K562 (cell line): ENCODE results near the gene KCNK4. TPM values are rescaled to one million over a fixed set of nuclear protein-coding genes. Genes with fewer than 3 reads are reported as not detected.

Experiments used
- ARID2 ChIP-seq: fragments of 450-650 bp; IDR thresholded peaks from 2 replicates; pipeline ENCODE4 v1.6.1; 2017; ENCODE audit warnings: antibody characterized with exemption, mild to moderate bottlenecking
- CBX1 ChIP-seq: sonication (generic); IDR thresholded peaks from 2 replicates; pipeline ENCODE4 v1.6.1; 2016; ENCODE audit warnings: antibody characterized with exemption, low read depth, mild to moderate bottlenecking
- CC2D1A ChIP-seq: fragments of 450-650 bp; IDR thresholded peaks from 2 replicates; pipeline ENCODE4 v1.6.1; 2017; ENCODE audit warnings: mild to moderate bottlenecking
- CHCHD3 ChIP-seq: fragments of 250-450 bp; sonication (Bioruptor Pico); IDR thresholded peaks from 2 replicates; pipeline ENCODE4 v2.1.2; 2022; ENCODE audit warnings: mild to moderate bottlenecking
- DIDO1 ChIP-seq: fragments of 450-650 bp; IDR thresholded peaks from 2 replicates; pipeline ENCODE4 v1.6.1; 2016; ENCODE audit warnings: low read depth, missing biosample characterization, missing genetic modification characterization
- FOXA1 ChIP-seq: fragments of 450-650 bp; IDR thresholded peaks from 2 replicates; pipeline ENCODE4 v1.6.1; 2016; ENCODE audit warnings: mild to moderate bottlenecking, borderline replicate concordance
- FOXK2 ChIP-seq, 2 experiments: fragments of 450-650 bp; IDR thresholded peaks in 1 of 2; conservative IDR thresholded peaks in 1 of 2; 2 replicates each; pipeline ENCODE4 v1.6.1; 2016; ENCODE audit warnings: low read depth in 2 of 2, mild to moderate bottlenecking in 1 of 2
- NCOA2 ChIP-seq, 2 experiments: fragments of 450-650 bp; IDR thresholded peaks; 2 replicates each; pipeline ENCODE4 v1.6.1; 2018; ENCODE audit warnings: mild to moderate bottlenecking in 2 of 2, moderate library complexity in 1 of 2; ENCODE audit not compliant: partially characterized antibody in 2 of 2
- NCOR1 ChIP-seq: fragments of 450-650 bp; IDR thresholded peaks from 2 replicates; pipeline ENCODE4 v1.6.1; 2016; ENCODE audit warnings: mild to moderate bottlenecking, moderate library complexity
- NFYB ChIP-seq: IDR thresholded peaks from 2 replicates; pipeline ENCODE4 v1.6.1; 2011; ENCODE audit warnings: mild to moderate bottlenecking, moderate library complexity; ENCODE audit not compliant: insufficient read length; ENCODE audit errors: extremely low read depth
- NR2F6 ChIP-seq: fragments of 450-650 bp; formaldehyde crosslinking; IDR thresholded peaks from 2 replicates; pipeline ENCODE4 v1.4.0; 2020; ENCODE audit warnings: mild to moderate bottlenecking
- POLR2A ChIP-seq: fragments of 450-650 bp; conservative IDR thresholded peaks from 2 replicates; pipeline ENCODE4 v1.6.1; 2016
- RBM17 ChIP-seq: fragments of 200-400 bp; formaldehyde crosslinking; IDR thresholded peaks from 2 replicates; pipeline ENCODE4 v1.6.1; 2017; ENCODE audit warnings: low read depth, mild to moderate bottlenecking, low read length, borderline replicate concordance
- SMARCA5 ChIP-seq: fragments of 450-650 bp; IDR thresholded peaks from 2 replicates; pipeline ENCODE4 v1.6.1; 2016
- SNRNP70 ChIP-seq: fragments of 200-400 bp; formaldehyde crosslinking; optimal IDR thresholded peaks from 2 replicates; pipeline ENCODE3; 2017; ENCODE audit warnings: low read depth, low read length
- TEAD4 ChIP-seq, 2 experiments: sonication (generic) in 1 of 2; formaldehyde crosslinking in 1 of 2; IDR thresholded peaks; 2 replicates each; pipeline versions ENCODE4 v1.6.1 to v1.8.0; 2012 to 2022; ENCODE audit warnings: borderline replicate concordance in 1 of 2, inconsistent platforms in 1 of 2, low read length in 1 of 2, mild to moderate bottlenecking in 1 of 2, missing genetic modification reagents in 1 of 2
- ZBTB8A ChIP-seq: fragments of 450-650 bp; IDR thresholded peaks from 2 replicates; pipeline ENCODE4 v1.6.1; 2018; ENCODE audit warnings: mild to moderate bottlenecking, moderate library complexity; ENCODE audit not compliant: partially characterized antibody
- ZNF121 ChIP-seq: sonication (generic); formaldehyde crosslinking; conservative IDR thresholded peaks from 2 replicates; pipeline ENCODE4 v1.8.0; 2022; ENCODE audit warnings: missing genetic modification reagents
- ZNF124 ChIP-seq: sonication (generic); formaldehyde crosslinking; IDR thresholded peaks from 2 replicates; pipeline ENCODE4 v1.8.1; 2022; ENCODE audit warnings: missing genetic modification reagents
- ZNF212 ChIP-seq: fragments of 450-650 bp; formaldehyde crosslinking; IDR thresholded peaks from 2 replicates; pipeline ENCODE4 v1.4.0; 2020; ENCODE audit warnings: mild to moderate bottlenecking
- ZNF431 ChIP-seq: sonication (generic); formaldehyde crosslinking; IDR thresholded peaks from 2 replicates; pipeline ENCODE4 v1.8.0; 2022; ENCODE audit warnings: mild to moderate bottlenecking, missing genetic modification reagents
- ZNF79 ChIP-seq: fragments of 250-450 bp; sonication (Bioruptor Pico); IDR thresholded peaks from 2 replicates; pipeline ENCODE4 v1.4.0; 2020; ENCODE audit warnings: low read depth, mild to moderate bottlenecking, moderate library complexity
- polyA plus RNA-seq, 8 experiments: library from polyadenylated mRNA; depleted of rRNA in 4 of 8; stranded (reverse) in 5 of 8; unstranded in 3 of 8; fragments of >200 nt; fragmentation: Nextera tagmentation in 2 of 8; fragmentation: Illumina TruSeq in 1 of 8; extraction: Ambion mirVana in 2 of 8; extraction: Trizol in 1 of 8; gene quantifications; 2 replicates each; pipeline versions ENCODE4 v1.2.1 to v1.2.3, GENCODE V29; 2011 to 2014; ENCODE audit warnings: inconsistent platforms in 1 of 8, missing spikeins in 1 of 8
- total RNA-seq, 7 experiments: library from RNA; depleted of rRNA in 6 of 7; stranded (reverse); fragments of >200 nt in 6 of 7; fragmentation: Illumina TruSeq in 2 of 7; extraction: Trizol in 2 of 7; gene quantifications; 2 replicates each; pipeline versions ENCODE4 v1.2.1 to v1.2.3, GENCODE V29; 2011 to 2021; ENCODE audit warnings: low replicate concordance in 1 of 7
- TF ChIP-seq, protein P1 (sequence below): fragments of 250-450 bp; sonication (Bioruptor Pico); IDR thresholded peaks from 2 replicates; pipeline ENCODE4 v1.5.0; 2022; ENCODE audit warnings: mild to moderate bottlenecking
- TF ChIP-seq, protein P2 (sequence below): fragments of 250-450 bp; sonication (Bioruptor Pico); IDR thresholded peaks from 2 replicates; pipeline ENCODE4 v1.8.0; 2022; ENCODE audit warnings: inconsistent platforms

The KCNK4 gene
- total and polyA plus RNA-seq, 9 of the 15 experiments (the other 6 are each of a cell fraction or from before 2014, with no cell fraction given) = not detected

DNA sequence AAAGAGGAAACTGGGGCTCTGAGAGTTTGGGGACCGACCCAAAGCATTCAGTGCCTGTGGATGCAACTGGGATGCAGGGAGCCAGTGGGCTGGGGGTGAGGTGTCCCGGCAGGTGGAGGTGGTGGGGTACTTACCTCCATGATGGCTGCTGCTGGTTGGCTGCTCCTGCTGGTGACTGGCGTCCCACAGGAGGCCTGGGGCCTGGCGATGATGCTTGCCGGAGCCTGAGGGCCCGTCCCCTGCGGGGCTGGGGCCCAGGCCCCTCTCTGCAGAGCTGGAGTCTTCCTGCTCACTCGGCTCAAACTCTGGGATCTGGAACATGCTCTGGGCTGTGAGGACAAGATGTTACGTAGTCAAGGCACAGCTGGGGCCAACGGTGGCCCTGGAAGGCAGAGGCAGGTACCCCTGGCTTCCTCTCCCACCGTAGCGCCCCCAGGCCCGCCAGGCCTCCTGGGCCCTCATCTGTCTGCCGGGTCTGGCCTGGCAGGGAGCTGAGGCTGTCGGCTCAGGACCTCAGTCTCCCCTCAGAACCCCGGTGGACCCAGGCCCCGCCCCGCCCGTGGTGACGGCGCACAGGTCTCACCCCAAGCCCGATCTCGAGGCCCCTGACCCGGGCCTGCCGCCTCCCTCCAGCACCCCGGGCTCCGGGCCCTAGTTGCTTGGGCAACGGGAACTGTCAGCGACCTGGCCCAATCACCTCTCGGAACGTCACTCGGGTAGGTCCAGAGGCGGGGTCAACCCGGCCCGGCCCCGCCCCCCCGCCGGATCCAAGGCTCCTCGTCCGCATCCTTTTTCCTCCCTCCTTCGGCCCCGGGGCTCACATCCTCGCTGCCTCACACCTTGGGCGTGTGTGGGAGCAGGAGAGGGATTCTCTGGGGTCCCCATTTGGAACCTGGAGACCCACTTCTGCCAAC, 6.8 kb upstream of the KCNK4 start, which contains the start of gene BAD (continued):
- no peak for TF ChIP-seq SNRNP70
- no peak for TF ChIP-seq ZNF121 (CRISPR knock-in tag)
- no peak for TF ChIP-seq CBX1
- no peak for TF ChIP-seq NCOR1
- no peak for TF ChIP-seq NCOA2 (IDR thresholded peaks at IDR 0.05; ENCODE audit: partially characterized antibody in 2 of 2)
- TF ChIP-seq ARID2 = no peak
- TF ChIP-seq, protein P1, sequence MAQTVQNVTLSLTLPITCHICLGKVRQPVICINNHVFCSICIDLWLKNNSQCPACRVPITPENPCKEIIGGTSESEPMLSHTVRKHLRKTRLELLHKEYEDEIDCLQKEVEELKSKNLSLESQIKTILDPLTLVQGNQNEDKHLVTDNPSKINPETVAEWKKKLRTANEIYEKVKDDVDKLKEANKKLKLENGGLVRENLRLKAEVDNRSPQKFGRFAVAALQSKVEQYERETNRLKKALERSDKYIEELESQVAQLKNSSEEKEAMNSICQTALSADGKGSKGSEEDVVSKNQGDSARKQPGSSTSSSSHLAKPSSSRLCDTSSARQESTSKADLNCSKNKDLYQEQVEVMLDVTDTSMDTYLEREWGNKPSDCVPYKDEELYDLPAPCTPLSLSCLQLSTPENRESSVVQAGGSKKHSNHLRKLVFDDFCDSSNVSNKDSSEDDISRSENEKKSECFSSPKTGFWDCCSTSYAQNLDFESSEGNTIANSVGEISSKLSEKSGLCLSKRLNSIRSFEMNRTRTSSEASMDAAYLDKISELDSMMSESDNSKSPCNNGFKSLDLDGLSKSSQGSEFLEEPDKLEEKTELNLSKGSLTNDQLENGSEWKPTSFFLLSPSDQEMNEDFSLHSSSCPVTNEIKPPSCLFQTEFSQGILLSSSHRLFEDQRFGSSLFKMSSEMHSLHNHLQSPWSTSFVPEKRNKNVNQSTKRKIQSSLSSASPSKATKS (CRISPR knock-in tag) = no peak
- TF ChIP-seq DIDO1 (tag) = no peak
- no peak for TF ChIP-seq NR2F6
- no peak for TF ChIP-seq TEAD4 (IDR thresholded peaks at IDR 0.05; ENCODE audit: low read length)
- TF ChIP-seq TEAD4 (CRISPR knock-in tag; IDR thresholded peaks at IDR 0.05; ENCODE audit: borderline replicate concordance) = no peak
- TF ChIP-seq SMARCA5 = no peak
- TF ChIP-seq, protein P2, sequence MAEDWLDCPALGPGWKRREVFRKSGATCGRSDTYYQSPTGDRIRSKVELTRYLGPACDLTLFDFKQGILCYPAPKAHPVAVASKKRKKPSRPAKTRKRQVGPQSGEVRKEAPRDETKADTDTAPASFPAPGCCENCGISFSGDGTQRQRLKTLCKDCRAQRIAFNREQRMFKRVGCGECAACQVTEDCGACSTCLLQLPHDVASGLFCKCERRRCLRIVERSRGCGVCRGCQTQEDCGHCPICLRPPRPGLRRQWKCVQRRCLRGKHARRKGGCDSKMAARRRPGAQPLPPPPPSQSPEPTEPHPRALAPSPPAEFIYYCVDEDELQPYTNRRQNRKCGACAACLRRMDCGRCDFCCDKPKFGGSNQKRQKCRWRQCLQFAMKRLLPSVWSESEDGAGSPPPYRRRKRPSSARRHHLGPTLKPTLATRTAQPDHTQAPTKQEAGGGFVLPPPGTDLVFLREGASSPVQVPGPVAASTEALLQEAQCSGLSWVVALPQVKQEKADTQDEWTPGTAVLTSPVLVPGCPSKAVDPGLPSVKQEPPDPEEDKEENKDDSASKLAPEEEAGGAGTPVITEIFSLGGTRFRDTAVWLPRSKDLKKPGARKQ (CRISPR knock-in tag) = no peak
- no peak for TF ChIP-seq ZNF124 (CRISPR knock-in tag)
- no peak for TF ChIP-seq ZNF212 (CRISPR knock-in tag)
- no peak for TF ChIP-seq CHCHD3 (CRISPR knock-in tag)
- TF ChIP-seq ZNF79 = no peak
- no peak for TF ChIP-seq RBM17
- TF ChIP-seq FOXK2 (conservative IDR thresholded peaks at IDR 0.05 in 1 of 2, IDR thresholded peaks at IDR 0.05 in 1 of 2; ENCODE audit: low read depth in 2 of 2) = no peak
- TF ChIP-seq POLR2A = peak; percentile 78
- 0 out of 2 replicates have a peak, but pooled peaks have one; percentile 12 for TF ChIP-seq CC2D1A
- peak; percentile 32 for TF ChIP-seq NFYB
- TF ChIP-seq ZNF431 (CRISPR knock-in tag) = no peak
- no peak for TF ChIP-seq ZBTB8A
- TF ChIP-seq FOXA1 = no peak
